Measurements from ENCODE around the gene KCNRG.

DNA sequence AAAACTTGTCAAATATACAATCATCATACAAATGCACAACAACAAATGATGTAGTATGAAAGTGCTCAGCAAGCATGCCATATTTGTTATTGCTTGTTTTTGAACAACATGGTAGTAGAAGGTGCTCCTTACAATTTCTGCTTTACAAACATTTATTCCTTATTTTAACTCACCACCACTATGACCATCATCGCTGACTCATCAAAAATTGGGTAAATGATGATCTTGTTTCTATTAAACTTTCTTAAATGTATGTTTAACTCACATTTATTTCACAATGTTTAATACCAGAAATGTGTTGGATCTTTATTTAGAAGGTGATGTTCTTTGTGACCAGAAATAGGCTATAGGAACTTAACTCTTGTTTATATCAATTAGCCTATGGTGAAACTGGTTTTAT, 45.5 kb downstream of the KCNRG start:
- TF ChIP-seq ZNF707 (CRISPR knock-in tag; conservative IDR thresholded peaks at IDR 0.05), result no peak
- no peak for TF ChIP-seq POLR2A (conservative IDR thresholded peaks at IDR 0.05)
- TF ChIP-seq SIN3A (IDR thresholded peaks at IDR 0.05; ENCODE audit: borderline replicate concordance in 2 of 2, control insufficient read depth in 1 of 2, low read depth in 2 of 2, low read length in 2 of 2), result no peak
- no peak for TF ChIP-seq CBFB (CRISPR knock-in tag; IDR thresholded peaks at IDR 0.05)
- TF ChIP-seq, protein P1, sequence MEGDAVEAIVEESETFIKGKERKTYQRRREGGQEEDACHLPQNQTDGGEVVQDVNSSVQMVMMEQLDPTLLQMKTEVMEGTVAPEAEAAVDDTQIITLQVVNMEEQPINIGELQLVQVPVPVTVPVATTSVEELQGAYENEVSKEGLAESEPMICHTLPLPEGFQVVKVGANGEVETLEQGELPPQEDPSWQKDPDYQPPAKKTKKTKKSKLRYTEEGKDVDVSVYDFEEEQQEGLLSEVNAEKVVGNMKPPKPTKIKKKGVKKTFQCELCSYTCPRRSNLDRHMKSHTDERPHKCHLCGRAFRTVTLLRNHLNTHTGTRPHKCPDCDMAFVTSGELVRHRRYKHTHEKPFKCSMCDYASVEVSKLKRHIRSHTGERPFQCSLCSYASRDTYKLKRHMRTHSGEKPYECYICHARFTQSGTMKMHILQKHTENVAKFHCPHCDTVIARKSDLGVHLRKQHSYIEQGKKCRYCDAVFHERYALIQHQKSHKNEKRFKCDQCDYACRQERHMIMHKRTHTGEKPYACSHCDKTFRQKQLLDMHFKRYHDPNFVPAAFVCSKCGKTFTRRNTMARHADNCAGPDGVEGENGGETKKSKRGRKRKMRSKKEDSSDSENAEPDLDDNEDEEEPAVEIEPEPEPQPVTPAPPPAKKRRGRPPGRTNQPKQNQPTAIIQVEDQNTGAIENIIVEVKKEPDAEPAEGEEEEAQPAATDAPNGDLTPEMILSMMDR (IDR thresholded peaks at IDR 0.05 in 2 of 3, conservative IDR thresholded peaks at IDR 0.05 in 1 of 3; ENCODE audit: insufficient read depth in 2 of 3, low read depth in 1 of 3, low read length in 3 of 3), result no peak
